Measurements from ENCODE around the gene REG4. TPM values are rescaled to one million over a fixed set of nuclear protein-coding genes. Genes with fewer than 3 reads are reported as not detected.

Gene REG4
- total and polyA plus RNA-seq, 2 of the 13 experiments (the other 11 are each of a cell fraction or from before 2014, with no cell fraction given): not detected

- no peak for TF ChIP-seq ZGPAT (CRISPR knock-in tag; IDR thresholded peaks at IDR 0.05)
- peak in 1 of 2 experiments; percentile 88; a peak in 2 of 4 replicates for TF ChIP-seq EP300 (IDR thresholded peaks at IDR 0.05; ENCODE audit: low read depth in 2 of 2, low read length in 2 of 2)
- TF ChIP-seq EP300 (CRISPR knock-in tag; IDR thresholded peaks at IDR 0.05; ENCODE audit: borderline replicate concordance): peak; percentile 57; the same call in 1 of the 2 replicates
- no peak for TF ChIP-seq ZBTB20 (CRISPR knock-in tag; IDR thresholded peaks at IDR 0.05; ENCODE audit: borderline replicate concordance, low read depth)
- peak; percentile 75; the same call in 1 of the 2 replicates for TF ChIP-seq HDAC2 (CRISPR knock-in tag; IDR thresholded peaks at IDR 0.05)
- TF ChIP-seq MTF2 (CRISPR knock-in tag; IDR thresholded peaks at IDR 0.05; ENCODE audit: borderline replicate concordance): no peak
- TF ChIP-seq ZNF770 (CRISPR knock-in tag; IDR thresholded peaks at IDR 0.05): no peak
- no peak for TF ChIP-seq RFXANK (CRISPR knock-in tag; IDR thresholded peaks at IDR 0.05)
- TF ChIP-seq KAT7 (CRISPR knock-in tag; IDR thresholded peaks at IDR 0.05; ENCODE audit: borderline replicate concordance): no peak
- TF ChIP-seq IRF1 (CRISPR knock-in tag; IDR thresholded peaks at IDR 0.05; ENCODE audit: low read depth): no peak
- no peak for TF ChIP-seq ZBTB34 (CRISPR knock-in tag; IDR thresholded peaks at IDR 0.05)
- TF ChIP-seq ZBTB44 (CRISPR knock-in tag; IDR thresholded peaks at IDR 0.05): no peak
- TF ChIP-seq ZNF292 (CRISPR knock-in tag; IDR thresholded peaks at IDR 0.05; ENCODE audit: borderline replicate concordance, low read depth): no peak
- no peak for TF ChIP-seq ZNF577 (CRISPR knock-in tag; IDR thresholded peaks at IDR 0.05; ENCODE audit: borderline replicate concordance, low read depth)
- no peak for TF ChIP-seq JARID2 (CRISPR knock-in tag; IDR thresholded peaks at IDR 0.05; ENCODE audit: insufficient replicate concordance)
- TF ChIP-seq ZNF224 (CRISPR knock-in tag; IDR thresholded peaks at IDR 0.05): peak; percentile 79; the same call in 1 of the 2 replicates
- no peak for TF ChIP-seq THYN1 (CRISPR knock-in tag; IDR thresholded peaks at IDR 0.05; ENCODE audit: borderline replicate concordance, low read depth)
- TF ChIP-seq JUND (CRISPR knock-in tag; IDR thresholded peaks at IDR 0.05): peak; percentile 80
- no peak for TF ChIP-seq TFDP2 (CRISPR knock-in tag; IDR thresholded peaks at IDR 0.05)
- no peak for TF ChIP-seq PLSCR1 (CRISPR knock-in tag; IDR thresholded peaks at IDR 0.05; ENCODE audit: borderline replicate concordance)
Observed at GRCh38 chr1:119816407-119816806, 5.1 kb upstream of the REG4 start (continued).

Data from HepG2 (cell line).